ENCODE measurements around the gene LCMT1. TPM values are rescaled to one million over a fixed set of nuclear protein-coding genes. Genes with fewer than 3 reads are reported as not detected.

The LCMT1 gene
- total and polyA plus RNA-seq, 2 of the 4 experiments (the other 2 are of a cell fraction), result 33.1 to 60.4 TPM

DNA sequence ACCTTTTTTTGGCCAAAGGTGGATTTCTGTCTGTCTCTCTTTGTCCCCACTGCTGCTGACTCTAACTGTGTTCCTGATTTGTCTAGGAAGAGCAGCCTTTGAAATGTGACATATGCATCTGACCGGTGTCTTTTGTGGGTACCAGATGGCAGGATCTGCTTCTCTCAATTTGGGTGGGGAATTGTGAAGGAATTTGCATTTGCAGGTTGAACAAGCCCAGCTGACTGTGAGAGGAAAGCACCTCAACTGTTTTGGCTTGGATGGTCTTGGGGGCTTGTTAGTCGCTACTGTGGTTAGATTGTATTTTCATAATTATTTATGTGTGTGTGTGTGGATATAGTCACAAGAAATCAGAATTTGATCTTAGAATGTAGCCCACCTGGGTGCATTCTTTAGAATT, 37.7 kb upstream of the LCMT1 start:
- CTCF ChIA-PET, result no interaction called here
- no peaks in the 10 kb centered on the region for H3K36me3 ChIP-seq (ENCODE audit: control insufficient read depth, insufficient read depth, low read length)
- H3K27ac ChIP-seq (ENCODE audit: insufficient read depth, low read length), result no peak overlapping the region
- H2AK9ac ChIP-seq (replicated peaks; ENCODE audit: low read depth, low read length, poor library complexity), result no peak overlapping the region
- no peak overlapping the region for H3K9ac ChIP-seq (ENCODE audit: low read depth, low read length)
- H3K4me3 ChIP-seq (ENCODE audit: insufficient read depth, low read depth, low read length), result no peak overlapping the region
- no TSS peak for BruUV-seq (replicated peaks)
- no peak overlapping the region for H2AK5ac ChIP-seq (ENCODE audit: low read depth, low read length)
- H3K4me2 ChIP-seq (ENCODE audit: low read depth, low read length), result no peak overlapping the region
- in situ Hi-C loops (cut with MboI; ENCODE audit: low sequenced_read_pairs) (no loop called here), dilution Hi-C loops (cut with HindIII; ENCODE audit: low sequenced_read_pairs, unreplicated experiment) (no loop called here), intact Hi-C loops (cut with micrococcal nuclease) (no loop called here)
- no peak overlapping the region for H2BK15ac ChIP-seq (ENCODE audit: low read depth, low read length)
- no peak overlapping the region for H3K23ac ChIP-seq (ENCODE audit: low read depth, low read length)
- H2BK120ac ChIP-seq (ENCODE audit: low read depth, low read length), result no peak overlapping the region
- POLR2A ChIA-PET (ENCODE audit: unreplicated experiment), result no interaction called here
- H3K18ac ChIP-seq (ENCODE audit: low read depth, low read length), result no peak overlapping the region
- peaks cover 2% of the 10 kb centered on the region; the same call in 1 of the 2 replicates for H3K9me3 ChIP-seq (ENCODE audit: control insufficient read depth, insufficient read depth, low read length)
- no peak overlapping the region for H2AFZ ChIP-seq (replicated peaks; ENCODE audit: low read length, poor library complexity)
- no peak overlapping the region for H2BK5ac ChIP-seq (ENCODE audit: low read depth, low read length, poor library complexity, severe bottlenecking)
- no peaks in the 10 kb centered on the region for H4K20me1 ChIP-seq (ENCODE audit: insufficient read depth, low read length)
- TF ChIP-seq POLR2A (IDR thresholded peaks at IDR 0.05; ENCODE audit: low read depth, low read length) (no peak), NFE2L2 (IDR thresholded peaks at IDR 0.05; ENCODE audit: low read depth, low read length) (no peak), RCOR1 (IDR thresholded peaks at IDR 0.05; ENCODE audit: insufficient replicate concordance, low read length) (no peak), RAD21 (IDR thresholded peaks at IDR 0.05; ENCODE audit: low read length) (no peak), RFX5 (IDR thresholded peaks at IDR 0.05; ENCODE audit: low read depth, low read length) (no peak), BHLHE40 (IDR thresholded peaks at IDR 0.05; ENCODE audit: low read depth, low read length) (no peak), FOS (IDR thresholded peaks at IDR 0.05; ENCODE audit: low read depth, low read length) (no peak), MAFK (IDR thresholded peaks at IDR 0.05; ENCODE audit: low read depth, low read length) (no peak), CEBPB (IDR thresholded peaks at IDR 0.05; ENCODE audit: low read depth, low read length) (no peak), SMC3 (IDR thresholded peaks at IDR 0.05; ENCODE audit: low read depth, low read length) (no peak), MAZ (IDR thresholded peaks at IDR 0.05; ENCODE audit: borderline replicate concordance, low read depth, low read length) (no peak), MXI1 (IDR thresholded peaks at IDR 0.05; ENCODE audit: borderline replicate concordance, low read depth, low read length) (no peak), CHD1 (IDR thresholded peaks at IDR 0.05; ENCODE audit: low read depth, low read length) (no peak)
- TF ChIP-seq, protein P1, sequence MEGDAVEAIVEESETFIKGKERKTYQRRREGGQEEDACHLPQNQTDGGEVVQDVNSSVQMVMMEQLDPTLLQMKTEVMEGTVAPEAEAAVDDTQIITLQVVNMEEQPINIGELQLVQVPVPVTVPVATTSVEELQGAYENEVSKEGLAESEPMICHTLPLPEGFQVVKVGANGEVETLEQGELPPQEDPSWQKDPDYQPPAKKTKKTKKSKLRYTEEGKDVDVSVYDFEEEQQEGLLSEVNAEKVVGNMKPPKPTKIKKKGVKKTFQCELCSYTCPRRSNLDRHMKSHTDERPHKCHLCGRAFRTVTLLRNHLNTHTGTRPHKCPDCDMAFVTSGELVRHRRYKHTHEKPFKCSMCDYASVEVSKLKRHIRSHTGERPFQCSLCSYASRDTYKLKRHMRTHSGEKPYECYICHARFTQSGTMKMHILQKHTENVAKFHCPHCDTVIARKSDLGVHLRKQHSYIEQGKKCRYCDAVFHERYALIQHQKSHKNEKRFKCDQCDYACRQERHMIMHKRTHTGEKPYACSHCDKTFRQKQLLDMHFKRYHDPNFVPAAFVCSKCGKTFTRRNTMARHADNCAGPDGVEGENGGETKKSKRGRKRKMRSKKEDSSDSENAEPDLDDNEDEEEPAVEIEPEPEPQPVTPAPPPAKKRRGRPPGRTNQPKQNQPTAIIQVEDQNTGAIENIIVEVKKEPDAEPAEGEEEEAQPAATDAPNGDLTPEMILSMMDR (conservative IDR thresholded peaks at IDR 0.05; ENCODE audit: low read depth, low read length), result no peak
- TF ChIP-seq, protein P2, sequence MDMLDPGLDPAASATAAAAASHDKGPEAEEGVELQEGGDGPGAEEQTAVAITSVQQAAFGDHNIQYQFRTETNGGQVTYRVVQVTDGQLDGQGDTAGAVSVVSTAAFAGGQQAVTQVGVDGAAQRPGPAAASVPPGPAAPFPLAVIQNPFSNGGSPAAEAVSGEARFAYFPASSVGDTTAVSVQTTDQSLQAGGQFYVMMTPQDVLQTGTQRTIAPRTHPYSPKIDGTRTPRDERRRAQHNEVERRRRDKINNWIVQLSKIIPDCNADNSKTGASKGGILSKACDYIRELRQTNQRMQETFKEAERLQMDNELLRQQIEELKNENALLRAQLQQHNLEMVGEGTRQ (IDR thresholded peaks at IDR 0.05; ENCODE audit: low read depth, low read length), result no peak
- TF ChIP-seq, protein P3, sequence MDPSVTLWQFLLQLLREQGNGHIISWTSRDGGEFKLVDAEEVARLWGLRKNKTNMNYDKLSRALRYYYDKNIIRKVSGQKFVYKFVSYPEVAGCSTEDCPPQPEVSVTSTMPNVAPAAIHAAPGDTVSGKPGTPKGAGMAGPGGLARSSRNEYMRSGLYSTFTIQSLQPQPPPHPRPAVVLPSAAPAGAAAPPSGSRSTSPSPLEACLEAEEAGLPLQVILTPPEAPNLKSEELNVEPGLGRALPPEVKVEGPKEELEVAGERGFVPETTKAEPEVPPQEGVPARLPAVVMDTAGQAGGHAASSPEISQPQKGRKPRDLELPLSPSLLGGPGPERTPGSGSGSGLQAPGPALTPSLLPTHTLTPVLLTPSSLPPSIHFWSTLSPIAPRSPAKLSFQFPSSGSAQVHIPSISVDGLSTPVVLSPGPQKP (IDR thresholded peaks at IDR 0.05; ENCODE audit: borderline replicate concordance, low read depth, low read length), result no peak
- no peak overlapping the region for H2BK20ac ChIP-seq (ENCODE audit: low read depth, low read length)
- no peak overlapping the region for H4K5ac ChIP-seq (ENCODE audit: low read depth, low read length)
- H3K9me1 ChIP-seq (ENCODE audit: insufficient read depth, low read length), result no peaks in the 10 kb centered on the region
- DNase-seq, result no peak
- H4K91ac ChIP-seq (ENCODE audit: insufficient read depth, low read depth, low read length), result no peak overlapping the region
- no peak overlapping the region for H3K4ac ChIP-seq (ENCODE audit: low read depth, low read length)
- no peak overlapping the region for H3K56ac ChIP-seq (ENCODE audit: extremely low read depth, insufficient read depth, low read length)
- H3K4me1 ChIP-seq (ENCODE audit: control insufficient read depth, insufficient read depth, low read length), result no peaks in the 10 kb centered on the region
- ATAC-seq (ENCODE audit: low read depth), result no peak
- WGBS, 2 experiments (ENCODE audit: extremely low coverage in 2 of 2, insufficient read length in 1 of 2), result 100% methylated on average over 1 of the region's 2 CpGs; no CpG with 5 or more reads in 1 of the 2 experiments
- no peaks in the 10 kb centered on the region for H3K79me1 ChIP-seq (ENCODE audit: low read depth in 1 of 2, low read length in 2 of 2)
- no peak overlapping the region for H4K8ac ChIP-seq (ENCODE audit: low read depth in 2 of 2, low read length in 2 of 2)
- H3K14ac ChIP-seq (replicated peaks; ENCODE audit: low read depth, low read length), result no peak overlapping the region
- no peaks in the 10 kb centered on the region; the same call in 1 of the 2 replicates for H3K27me3 ChIP-seq (ENCODE audit: control insufficient read depth, insufficient read depth, low read length)

Data from IMR-90 (cell line).